HepG2 (cell line): ENCODE measurements around the gene IGFLR1. TPM values are rescaled to one million over a fixed set of nuclear protein-coding genes. Genes with fewer than 3 reads are reported as not detected.
A peak's percentile ranks its signal among the peaks of the same experiment; 100 is the strongest.

Experiments
- ATAC-seq: fragments of 200-7000 bp; cut with Tn5 transposase; 3 replicates; pipeline ENCODE4 v1.9.1; 2020; ENCODE audit warnings: mild to moderate bottlenecking, moderate library complexity
- BruUV-seq: library from RNA; stranded (reverse); fragments of 400-500 nt; replicated peaks from 2 replicates; lab custom pipeline; 2021; lab: Mats Ljungman, UMichigan
- CTCF ChIA-PET: fragments of 300-600 bp; formaldehyde crosslinking; extraction: SDS; loops from one replicate; lab custom pipeline; 2021; ENCODE audit warnings: low total read pairs, inconsistent platforms, low intra/inter-chr PET ratio; lab: Yijun Ruan, JAX
- POLR2A ChIA-PET: fragments of 350-600 bp; sonication (Branson Sonifier 250); formaldehyde crosslinking; loops from one replicate; lab custom pipeline; 2020; ENCODE audit warnings: antibody characterized with exemption, inconsistent platforms; lab: Yijun Ruan, JAX
- DNase-seq: peaks from one replicate; pipeline ENCODE4 v3.0.0-alpha.2; 2015; ENCODE audit warnings: low spot score
- FAIRE-seq: peaks from 3 replicates; lab custom pipeline; 2011; peaks lifted over from hg19 to GRCh38; lab: Jason Lieb, UNC
- H2AFZ ChIP-seq: one replicate; pipeline ENCODE4 v1.6.1; 2011; ENCODE audit warnings: low read length, inconsistent platforms
- H3K27ac ChIP-seq: fragments of 300-600 bp; 3 replicates; pipeline ENCODE4 v1.8.0; 2011; ENCODE audit warnings: mixed run types, mild to moderate bottlenecking, mixed read lengths, low read length, inconsistent platforms; ENCODE audit not compliant: insufficient read depth; ENCODE audit errors: extremely low read length
- H3K27me3 ChIP-seq, 2 experiments: fragments of 200-600 bp in 1 of 2; 2 replicates in 1 of 2; 3 replicates in 1 of 2; pipeline versions ENCODE4 v1.6.0 to v1.8.0; 2011; ENCODE audit warnings: low read length in 2 of 2, mild to moderate bottlenecking in 2 of 2, moderate library complexity in 2 of 2, inconsistent platforms in 1 of 2; ENCODE audit not compliant: insufficient read depth in 2 of 2, control insufficient read depth in 1 of 2
- H3K36me3 ChIP-seq, 2 experiments: fragments of 200-600 bp in 1 of 2; replicated peaks in 1 of 2; 2 replicates in 1 of 2; 3 replicates in 1 of 2; pipeline versions ENCODE4 v1.5.1 to v1.8.0; 2011; ENCODE audit warnings: low read length in 2 of 2, inconsistent platforms in 1 of 2; ENCODE audit not compliant: insufficient read depth in 2 of 2, control insufficient read depth in 1 of 2
- H3K4me1 ChIP-seq: 2 replicates; pipeline ENCODE4 v1.5.1; 2012; ENCODE audit warnings: low read length, inconsistent platforms; ENCODE audit not compliant: insufficient read depth
- H3K4me2 ChIP-seq: 2 replicates; pipeline ENCODE4 v1.6.0; 2011; ENCODE audit warnings: low read depth, low read length, inconsistent platforms
- H3K4me3 ChIP-seq, 3 experiments: fragments of 200-600 bp in 1 of 3; sonication (generic), shearing (Covaris generic) in 1 of 3; replicated peaks in 1 of 3; 2 replicates each; pipeline ENCODE4 v1.5.1; 2011 to 2016; ENCODE audit warnings: low read length in 3 of 3, inconsistent platforms in 2 of 3, low read depth in 2 of 3, mild to moderate bottlenecking in 2 of 3, control low read depth in 1 of 3, mixed read lengths in 1 of 3; ENCODE audit not compliant: insufficient read depth in 1 of 3
- H3K79me2 ChIP-seq: one replicate; pipeline ENCODE4 v1.6.1; 2011; ENCODE audit warnings: low read length, inconsistent platforms; ENCODE audit not compliant: insufficient read depth
- H3K9ac ChIP-seq: 2 replicates; pipeline ENCODE4 v1.6.0; 2011; ENCODE audit warnings: mild to moderate bottlenecking, low read depth, low read length, inconsistent platforms; ENCODE audit not compliant: insufficient read depth
- H3K9me3 ChIP-seq: 2 replicates; pipeline ENCODE4 v1.5.1; 2012; ENCODE audit warnings: mild to moderate bottlenecking, low read length
- H4K20me1 ChIP-seq: 2 replicates; pipeline ENCODE4 v1.6.0; 2011; ENCODE audit warnings: inconsistent platforms, mild to moderate bottlenecking, low read length, moderate library complexity; ENCODE audit not compliant: insufficient read depth
- NKX3-1 ChIP-seq: sonication (generic); formaldehyde crosslinking; IDR thresholded peaks from 2 replicates; pipeline ENCODE4 v1.5.0; 2020; ENCODE audit warnings: missing genetic modification reagents
- SETDB1 ChIP-seq: sonication (generic); formaldehyde crosslinking; IDR thresholded peaks from 2 replicates; pipeline ENCODE4 v1.5.1; 2020; ENCODE audit warnings: missing genetic modification reagents, mild to moderate bottlenecking, borderline replicate concordance
- SP4 ChIP-seq: sonication (generic); formaldehyde crosslinking; IDR thresholded peaks from 2 replicates; pipeline ENCODE4 v1.8.1; 2023; ENCODE audit warnings: mild to moderate bottlenecking, missing genetic modification reagents
- ZBTB38 ChIP-seq: sonication (generic); formaldehyde crosslinking; IDR thresholded peaks from 2 replicates; pipeline ENCODE4 v1.5.1; 2020; ENCODE audit warnings: mild to moderate bottlenecking, missing genetic modification reagents
- ZFP1 ChIP-seq: IDR thresholded peaks from 2 replicates; pipeline ENCODE4 v1.6.1; 2016
- ZNF614 ChIP-seq: IDR thresholded peaks from 2 replicates; pipeline ENCODE4 v1.6.1; 2018; ENCODE audit warnings: missing biosample characterization, missing genetic modification reagents, inconsistent platforms, borderline replicate concordance
- ZNF891 ChIP-seq: sonication (generic); formaldehyde crosslinking; IDR thresholded peaks from 2 replicates; pipeline ENCODE4 v1.5.0; 2020; ENCODE audit warnings: mild to moderate bottlenecking, missing genetic modification reagents
- WGBS: methylation state at CpG from one replicate; pipeline ENCODE4 v1.1.6; 2017; ENCODE audit warnings: low lambda C conversion rate; 5-methylcytosine and 5-hydroxymethylcytosine counted together
- in situ Hi-C: cut with HindIII; loops from 2 replicates; pipeline ENCODE4 v1.10.0; 2017; ENCODE audit warnings: low pct_unique_long_range_greater_than_20kb; ENCODE audit not compliant: extremely low pct_ligation_motif_present
- intact Hi-C: fragments of 100-400 bp; cut with micrococcal nuclease; formaldehyde crosslinking; loops from one replicate; pipeline ENCODE4 v1.10.0; 2022; ENCODE audit not compliant: unreplicated experiment
- polyA plus RNA-seq, 8 experiments: library from polyadenylated mRNA; depleted of rRNA in 3 of 8; stranded (reverse) in 7 of 8; unstranded in 1 of 8; fragments of >200 nt; fragmentation: Illumina TruSeq in 4 of 8; extraction: Trizol in 4 of 8; gene quantifications; 2 replicates each; pipeline versions ENCODE4 v1.2.1 to v1.2.3, GENCODE V29; 2011 to 2016; ENCODE audit warnings: low read depth in 4 of 8, missing spikeins in 1 of 8, mixed read lengths in 1 of 8; ENCODE audit not compliant: insufficient read depth in 1 of 8
- total RNA-seq, 5 experiments: library from RNA; depleted of rRNA; stranded (reverse); fragments of >200 nt; fragmentation: Illumina TruSeq; extraction: Trizol; gene quantifications; 2 replicates each; pipeline ENCODE4 v1.2.3, GENCODE V29; 2016; ENCODE audit warnings: low read depth in 1 of 5
- TF ChIP-seq, protein P1 (sequence below): IDR thresholded peaks from 2 replicates; pipeline ENCODE4 v1.6.1; 2016; ENCODE audit warnings: missing biosample characterization, missing genetic modification reagents, low read depth
- TF ChIP-seq, protein P2 (sequence below): sonication (generic); formaldehyde crosslinking; IDR thresholded peaks from 2 replicates; pipeline ENCODE4 v1.5.1; 2020; ENCODE audit warnings: missing genetic modification reagents, mild to moderate bottlenecking, borderline replicate concordance
- TF ChIP-seq, protein P3 (sequence below): sonication (generic); formaldehyde crosslinking; IDR thresholded peaks from 2 replicates; pipeline ENCODE4 v1.5.0; 2020; ENCODE audit warnings: mild to moderate bottlenecking, missing genetic modification reagents, moderate library complexity

Gene IGFLR1
- total and polyA plus RNA-seq, 2 of the 13 experiments (the other 11 are each of a cell fraction or from before 2014, with no cell fraction given), result 5.4 to 8.9 TPM

DNA sequence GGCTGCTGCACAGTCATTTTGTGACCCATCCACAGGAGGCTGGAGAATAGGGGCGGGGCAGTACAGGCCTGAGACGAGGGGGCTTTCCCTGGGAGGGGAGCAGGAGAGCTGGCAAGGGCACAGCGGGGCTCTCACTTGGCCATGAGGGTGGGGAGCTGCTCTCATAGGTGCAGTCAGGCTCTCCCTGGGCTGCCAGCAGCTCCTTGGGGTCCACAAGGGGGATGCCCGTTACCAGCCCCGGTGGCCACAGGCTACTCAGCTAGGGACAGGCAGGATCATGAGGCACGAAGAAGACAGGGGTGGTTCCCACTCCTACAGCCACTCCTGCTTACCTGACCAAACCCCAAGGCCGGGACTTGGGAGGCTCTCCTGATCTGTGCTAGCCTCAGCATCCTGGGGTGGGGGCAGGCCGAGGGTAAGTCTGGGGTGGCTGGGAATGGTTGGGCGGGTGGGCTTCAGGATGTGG is 49.6 kb upstream of the IGFLR1 start:
- ChIA-PET POLR2A (interaction anchor here (1.6 kb wide), 1 partner anchor 57 kb away, joined by 3 read pairs; no protein-coding TSS in a partner anchor), CTCF (no interaction called here)
- no peaks in the 10 kb centered on the region for H3K9me3 ChIP-seq
- no peaks in the 10 kb centered on the region for H3K79me2 ChIP-seq
- no TSS peak for BruUV-seq
- H2AFZ ChIP-seq, result no peak overlapping the region
- no peak overlapping the region for H3K27ac ChIP-seq
- H3K27me3 ChIP-seq, result peaks cover 0 to 4% of the 10 kb centered on the region in 2 experiments; a peak in 3 of 5 replicates
- in situ Hi-C loops (no loop called here), intact Hi-C loops (loop anchor here (1.0 kb wide), 1 partner anchor 51 kb away; no protein-coding TSS in a partner anchor)
- 54% methylated on average over 3 of the region's 9 CpGs for WGBS
- no peaks in the 10 kb centered on the region for H3K36me3 ChIP-seq
- peaks cover 36% of the 10 kb centered on the region for H3K4me1 ChIP-seq
- FAIRE-seq (no peak), ATAC-seq (no peak; the same call in 2 of the 3 replicates), DNase-seq (no peak)
- no peak for TF ChIP-seq ZBTB38
- no peak overlapping the region for H3K4me3 ChIP-seq
- no peaks in the 10 kb centered on the region for H4K20me1 ChIP-seq
- H3K4me2 ChIP-seq, result peak overlapping the region; percentile 61; the same call in 1 of the 2 replicates
- no peak overlapping the region for H3K9ac ChIP-seq

DNA sequence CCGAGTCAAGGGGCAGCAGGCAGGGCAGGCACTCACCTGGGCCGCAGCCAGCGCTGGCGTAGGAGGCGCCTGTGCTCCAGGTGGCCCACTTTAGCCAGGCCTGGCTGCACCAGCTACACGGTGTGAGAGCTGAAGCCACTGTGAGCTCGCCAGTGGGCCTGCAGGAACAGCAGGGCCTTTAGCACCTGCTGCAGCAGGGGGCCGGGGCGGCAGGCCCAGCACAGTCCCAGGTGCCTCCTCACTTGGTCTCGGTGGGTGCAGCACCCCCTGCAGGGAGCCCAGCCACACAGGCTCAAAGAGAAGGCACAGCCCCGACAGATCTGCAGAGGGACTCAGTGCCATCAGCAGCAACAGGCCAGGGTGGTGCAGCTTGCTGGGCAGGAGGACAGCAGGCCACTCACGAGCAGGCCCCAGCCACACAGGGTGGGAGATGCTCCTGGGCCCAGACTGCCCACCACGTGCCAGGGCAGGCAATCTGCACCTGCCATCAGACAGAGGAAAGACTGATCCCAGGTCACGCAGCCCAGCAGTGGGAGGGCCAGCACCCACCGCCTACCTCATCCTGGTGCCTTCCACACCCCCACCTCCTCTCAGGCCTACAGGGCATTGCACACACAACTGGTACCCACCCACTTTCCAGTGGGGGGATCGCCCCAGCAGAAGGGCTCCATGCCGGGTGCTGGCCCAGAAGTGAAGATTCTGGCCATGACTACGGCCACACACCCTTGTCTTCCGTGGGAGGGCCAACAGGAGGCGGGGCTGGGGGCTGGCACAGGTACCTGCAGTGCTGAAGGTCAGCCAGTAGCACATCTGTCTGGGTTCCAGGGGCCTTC is 48.9 kb upstream of the IGFLR1 start:
- Histone ChIP-seq H4K20me1 (no peaks in the 10 kb centered on the region), H3K9me3 (no peaks in the 10 kb centered on the region), H3K36me3 (no peaks in the 10 kb centered on the region), H3K27me3 (peaks cover 0 to 4% of the 10 kb centered on the region in 2 experiments; a peak in 3 of 5 replicates), H3K9ac (peak overlapping the region; percentile 11; the same call in 1 of the 2 replicates), H3K4me3 (peak overlapping the region in 2 of 3 experiments; percentile 13 to 34; a peak in 1 of 6 replicates), H3K4me2 (peak overlapping the region; percentile 61), H2AFZ (no peak overlapping the region), H3K79me2 (no peaks in the 10 kb centered on the region), H3K27ac (no peak overlapping the region), H3K4me1 (peaks cover 36% of the 10 kb centered on the region)
- POLR2A ChIA-PET, result interaction anchor here (1.2 to 1.6 kb wide), 4 partner anchors 43 to 57 kb away, joined by 3 read pairs; partner anchors contain the start of genes LIN37 and PSENEN
- FAIRE-seq, result no peak
- BruUV-seq, result no TSS peak
- CTCF ChIA-PET, result no interaction called here
- in situ Hi-C loops (no loop called here), intact Hi-C loops (loop anchor here (1.0 kb wide), 1 partner anchor 50 kb away; no protein-coding TSS in a partner anchor)
- 43% methylated on average over 8 of the region's 20 CpGs for WGBS
- peak; percentile 84 for ATAC-seq
- peak; percentile 40 for DNase-seq
- TF ChIP-seq, protein P1, sequence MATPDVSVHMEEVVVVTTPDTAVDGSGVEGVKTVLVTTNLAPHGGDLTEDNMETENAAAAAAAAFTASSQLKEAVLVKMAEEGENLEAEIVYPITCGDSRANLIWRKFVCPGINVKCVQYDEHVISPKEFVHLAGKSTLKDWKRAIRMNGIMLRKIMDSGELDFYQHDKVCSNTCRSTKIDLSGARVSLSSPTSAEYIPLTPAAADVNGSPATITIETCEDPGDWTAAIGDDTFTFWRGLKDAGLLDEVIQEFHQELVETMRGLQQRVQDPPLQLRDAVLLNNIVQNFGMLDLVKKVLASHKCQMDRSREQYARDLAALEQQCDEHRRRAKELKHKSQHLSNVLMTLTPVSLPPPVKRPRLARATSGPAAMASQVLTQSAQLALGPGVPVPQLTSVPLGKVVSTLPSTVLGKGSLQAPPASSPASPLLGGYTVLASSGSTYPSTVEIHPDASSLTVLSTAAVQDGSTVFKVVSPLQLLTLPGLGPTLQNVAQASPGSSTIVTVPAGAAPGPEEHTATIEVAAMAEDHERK, result no peak
- no peak for TF ChIP-seq ZNF614 (CRISPR knock-in tag)
- no peak for TF ChIP-seq SP4 (CRISPR knock-in tag)
- TF ChIP-seq ZFP1 (CRISPR knock-in tag), result no peak
- TF ChIP-seq NKX3-1 (CRISPR knock-in tag), result no peak
- TF ChIP-seq, protein P2, sequence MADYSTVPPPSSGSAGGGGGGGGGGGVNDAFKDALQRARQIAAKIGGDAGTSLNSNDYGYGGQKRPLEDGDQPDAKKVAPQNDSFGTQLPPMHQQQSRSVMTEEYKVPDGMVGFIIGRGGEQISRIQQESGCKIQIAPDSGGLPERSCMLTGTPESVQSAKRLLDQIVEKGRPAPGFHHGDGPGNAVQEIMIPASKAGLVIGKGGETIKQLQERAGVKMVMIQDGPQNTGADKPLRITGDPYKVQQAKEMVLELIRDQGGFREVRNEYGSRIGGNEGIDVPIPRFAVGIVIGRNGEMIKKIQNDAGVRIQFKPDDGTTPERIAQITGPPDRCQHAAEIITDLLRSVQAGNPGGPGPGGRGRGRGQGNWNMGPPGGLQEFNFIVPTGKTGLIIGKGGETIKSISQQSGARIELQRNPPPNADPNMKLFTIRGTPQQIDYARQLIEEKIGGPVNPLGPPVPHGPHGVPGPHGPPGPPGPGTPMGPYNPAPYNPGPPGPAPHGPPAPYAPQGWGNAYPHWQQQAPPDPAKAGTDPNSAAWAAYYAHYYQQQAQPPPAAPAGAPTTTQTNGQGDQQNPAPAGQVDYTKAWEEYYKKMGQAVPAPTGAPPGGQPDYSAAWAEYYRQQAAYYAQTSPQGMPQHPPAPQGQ, result no peak
- no peak for TF ChIP-seq SETDB1
- no peak for TF ChIP-seq ZNF891 (CRISPR knock-in tag)
- TF ChIP-seq, protein P3, sequence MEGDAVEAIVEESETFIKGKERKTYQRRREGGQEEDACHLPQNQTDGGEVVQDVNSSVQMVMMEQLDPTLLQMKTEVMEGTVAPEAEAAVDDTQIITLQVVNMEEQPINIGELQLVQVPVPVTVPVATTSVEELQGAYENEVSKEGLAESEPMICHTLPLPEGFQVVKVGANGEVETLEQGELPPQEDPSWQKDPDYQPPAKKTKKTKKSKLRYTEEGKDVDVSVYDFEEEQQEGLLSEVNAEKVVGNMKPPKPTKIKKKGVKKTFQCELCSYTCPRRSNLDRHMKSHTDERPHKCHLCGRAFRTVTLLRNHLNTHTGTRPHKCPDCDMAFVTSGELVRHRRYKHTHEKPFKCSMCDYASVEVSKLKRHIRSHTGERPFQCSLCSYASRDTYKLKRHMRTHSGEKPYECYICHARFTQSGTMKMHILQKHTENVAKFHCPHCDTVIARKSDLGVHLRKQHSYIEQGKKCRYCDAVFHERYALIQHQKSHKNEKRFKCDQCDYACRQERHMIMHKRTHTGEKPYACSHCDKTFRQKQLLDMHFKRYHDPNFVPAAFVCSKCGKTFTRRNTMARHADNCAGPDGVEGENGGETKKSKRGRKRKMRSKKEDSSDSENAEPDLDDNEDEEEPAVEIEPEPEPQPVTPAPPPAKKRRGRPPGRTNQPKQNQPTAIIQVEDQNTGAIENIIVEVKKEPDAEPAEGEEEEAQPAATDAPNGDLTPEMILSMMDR (CRISPR knock-in tag), result peak; percentile 84
